Caco-2 (cell line): Measurements from ENCODE around the gene TSSK6. TPM values are rescaled to one million over a fixed set of nuclear protein-coding genes. Genes with fewer than 3 reads are reported as not detected.

Source experiments
- BruUV-seq: library from RNA; stranded (reverse); fragments of 400-500 nt; replicated peaks from 2 replicates; lab custom pipeline; 2021; lab: Mats Ljungman, UMichigan
- CTCF ChIA-PET: fragments of 300-600 bp; sonication (Branson Sonifier 250); formaldehyde crosslinking; loops from one replicate; lab custom pipeline; 2022; ENCODE audit warnings: antibody characterized with exemption; lab: Charles Lee
- POLR2A ChIA-PET: fragments of 300-600 bp; sonication (Branson Sonifier 250); formaldehyde crosslinking; loops from one replicate; lab custom pipeline; 2022; ENCODE audit warnings: antibody characterized with exemption; lab: Charles Lee
- DNase-seq, 2 experiments: peaks; one replicate each; pipeline versions ENCODE4 v3.0.0 to v3.0.0-alpha.2; 2020 to 2022
- H3K27me3 ChIP-seq: replicated peaks from 2 replicates; pipeline ENCODE4 v1.6.0; 2011; ENCODE audit warnings: low read length; ENCODE audit not compliant: control insufficient read depth, insufficient read depth
- H3K36me3 ChIP-seq: 2 replicates; pipeline ENCODE4 v1.5.1; 2011; ENCODE audit warnings: low read length; ENCODE audit not compliant: control insufficient read depth, insufficient read depth
- H3K4me1 ChIP-seq: fragments of 250-450 bp; sonication (Bioruptor Pico); 2 replicates; pipeline ENCODE4 v1.5.1; 2020; ENCODE audit warnings: mild to moderate bottlenecking
- H3K4me3 ChIP-seq: 2 replicates; pipeline ENCODE4 v1.5.1; 2011; ENCODE audit warnings: low read depth, mild to moderate bottlenecking, control low read depth, low read length
- H3K9me3 ChIP-seq: fragments of 250-450 bp; sonication (Bioruptor Pico); 2 replicates; pipeline ENCODE4 v1.5.1; 2020; ENCODE audit warnings: mild to moderate bottlenecking, moderate library complexity
- H3K27ac Mint-ChIP-seq: one replicate; pipeline ENCODE4 v1.8.0; 2022; ENCODE audit warnings: mixed read lengths; ENCODE audit not compliant: unreplicated experiment
- H3K27me3 Mint-ChIP-seq: one replicate; pipeline ENCODE4 v1.8.0; 2022; ENCODE audit warnings: mixed read lengths; ENCODE audit not compliant: insufficient read depth, unreplicated experiment
- H3K36me3 Mint-ChIP-seq: one replicate; pipeline ENCODE4 v1.8.0; 2022; ENCODE audit warnings: mild to moderate bottlenecking, mixed read lengths; ENCODE audit not compliant: insufficient read depth, unreplicated experiment
- H3K4me1 Mint-ChIP-seq: one replicate; pipeline ENCODE4 v1.8.0; 2022; ENCODE audit warnings: low read depth, mixed read lengths; ENCODE audit not compliant: unreplicated experiment
- H3K4me3 Mint-ChIP-seq: one replicate; pipeline ENCODE4 v1.8.0; 2022; ENCODE audit warnings: mild to moderate bottlenecking, moderate library complexity, mixed read lengths; ENCODE audit not compliant: unreplicated experiment
- H3K9me3 Mint-ChIP-seq: one replicate; pipeline ENCODE4 v1.8.0; 2022; ENCODE audit warnings: mixed read lengths; ENCODE audit not compliant: unreplicated experiment
- CTCF ChIP-seq, 2 experiments: fragments of 200-600 bp in 1 of 2; IDR thresholded peaks; 1 replicate in 1 of 2; 2 replicates in 1 of 2; pipeline versions ENCODE4 v1.5.1 to v1.8.0; 2011 to 2022; ENCODE audit warnings: antibody characterized with exemption in 1 of 2, control low read depth in 1 of 2, inconsistent platforms in 1 of 2, low read depth in 1 of 2, low read length in 1 of 2, mild to moderate bottlenecking in 1 of 2, moderate library complexity in 1 of 2; ENCODE audit not compliant: insufficient read depth in 1 of 2, severe bottlenecking in 1 of 2, unreplicated experiment in 1 of 2
- intact Hi-C: fragments of 100-400 bp; cut with micrococcal nuclease; formaldehyde crosslinking; loops from one replicate; pipeline ENCODE4 v1.10.0; 2022; ENCODE audit not compliant: unreplicated experiment
- total RNA-seq: library from RNA; stranded (reverse); gene quantifications from 2 replicates; pipeline ENCODE4 v1.2.3, GENCODE V29; 2022

TSSK6 gene
- total RNA-seq, 1 experiment from 2014 or later, result 3.8 TPM

GRCh38 chr19:19489804-19490204, 25.5 kb downstream of the TSSK6 start:
- H3K4me3 Mint-ChIP-seq, result no peak overlapping the region
- no peaks in the 10 kb centered on the region for H3K27me3 ChIP-seq
- H3K27ac Mint-ChIP-seq, result peak overlapping the region; percentile 73
- intact Hi-C loops, result loop anchor here (1.0 to 2.0 kb wide), 4 partner anchors 89 to 169 kb away; no protein-coding TSS in a partner anchor
- H3K36me3 ChIP-seq, result no peaks in the 10 kb centered on the region; the same call in none of the 2 replicates
- no peaks in the 10 kb centered on the region for H3K9me3 ChIP-seq
- ChIA-PET POLR2A (interaction anchor here (0.6 kb wide), 2 partner anchors 178 to 631 kb away, joined by 3 to 5 read pairs; no protein-coding TSS in a partner anchor), CTCF (interaction anchor here (0.7 to 2.0 kb wide), 8 partner anchors 85 to 147 kb away, joined by 3 to 26 read pairs (median 4); partner anchors contain the start of gene GATAD2A)
- H3K36me3 Mint-ChIP-seq, result peaks cover 79% of the 10 kb centered on the region
- TF ChIP-seq CTCF (IDR thresholded peaks at IDR 0.05; ENCODE audit: insufficient read depth in 1 of 2, low read depth in 1 of 2, low read length in 1 of 2, severe bottlenecking in 1 of 2, unreplicated experiment in 1 of 2), result no peak
- H3K4me1 Mint-ChIP-seq, result peaks cover 6% of the 10 kb centered on the region
- H3K27me3 Mint-ChIP-seq, result no peaks in the 10 kb centered on the region
- H3K9me3 Mint-ChIP-seq, result no peaks in the 10 kb centered on the region
- BruUV-seq, result no TSS peak
- no peak for DNase-seq
- H3K4me1 ChIP-seq, result peaks cover 19% of the 10 kb centered on the region
- H3K4me3 ChIP-seq, result no peak overlapping the region

- no peaks in the 10 kb centered on the region; the same call in none of the 2 replicates for H3K36me3 ChIP-seq
- ChIA-PET POLR2A (no interaction called here), CTCF (interaction anchor here (0.7 to 1.3 kb wide), 2 partner anchors 114 to 147 kb away, joined by 3 to 4 read pairs; no protein-coding TSS in a partner anchor)
- Mint-ChIP-seq H3K9me3 (no peaks in the 10 kb centered on the region), H3K4me1 (peaks cover 6% of the 10 kb centered on the region), H3K27ac (peak overlapping the region; percentile 73), H3K27me3 (no peaks in the 10 kb centered on the region), H3K36me3 (peaks cover 74% of the 10 kb centered on the region), H3K4me3 (no peak overlapping the region)
- BruUV-seq, result no TSS peak
- H3K4me3 ChIP-seq, result no peak overlapping the region
- H3K9me3 ChIP-seq, result no peaks in the 10 kb centered on the region
- intact Hi-C loops, result no loop called here
- H3K4me1 ChIP-seq, result peaks cover 19% of the 10 kb centered on the region
- TF ChIP-seq CTCF (IDR thresholded peaks at IDR 0.05; ENCODE audit: insufficient read depth in 1 of 2, low read depth in 1 of 2, low read length in 1 of 2, severe bottlenecking in 1 of 2, unreplicated experiment in 1 of 2), result no peak
- DNase-seq, result peak; percentile 65 to 74
- no peaks in the 10 kb centered on the region for H3K27me3 ChIP-seq
Measured at GRCh38 chr19:19488875-19489690, 26.3 kb downstream of the TSSK6 start.

GRCh38 chr19:19487950-19488874, 27.1 kb downstream of the TSSK6 start:
- Histone ChIP-seq H3K36me3 (no peaks in the 10 kb centered on the region; the same call in none of the 2 replicates), H3K4me3 (no peak overlapping the region), H3K27me3 (no peaks in the 10 kb centered on the region), H3K4me1 (peaks cover 19% of the 10 kb centered on the region), H3K9me3 (no peaks in the 10 kb centered on the region)
- H3K36me3 Mint-ChIP-seq, result peaks cover 69% of the 10 kb centered on the region
- POLR2A ChIA-PET, result no interaction called here
- no peak for DNase-seq
- intact Hi-C loops, result no loop called here
- BruUV-seq, result no TSS peak
- CTCF ChIA-PET, result interaction anchor here (1.0 kb wide), 1 partner anchor 122 kb away, joined by 4 read pairs; no protein-coding TSS in a partner anchor
- H3K27me3 Mint-ChIP-seq, result no peaks in the 10 kb centered on the region
- no peak overlapping the region for H3K4me3 Mint-ChIP-seq
- no peak for TF ChIP-seq CTCF (IDR thresholded peaks at IDR 0.05; ENCODE audit: insufficient read depth in 1 of 2, low read depth in 1 of 2, low read length in 1 of 2, severe bottlenecking in 1 of 2, unreplicated experiment in 1 of 2)
- no peak overlapping the region for H3K27ac Mint-ChIP-seq
- H3K4me1 Mint-ChIP-seq, result peaks cover 6% of the 10 kb centered on the region
- no peaks in the 10 kb centered on the region for H3K9me3 Mint-ChIP-seq
